Right atrium auricular region (tissue), 2 donors: ENCODE data around the gene KLHL42. TPM values are rescaled to one million over a fixed set of nuclear protein-coding genes. Genes with fewer than 3 reads are reported as not detected.

Source experiments
- DNase-seq: peaks from one replicate; pipeline ENCODE4 v3.0.0-alpha.2; 2019; ENCODE audit warnings: low spot score
- H3K27ac ChIP-seq, 2 donors: fragments of 200-600 bp; sonication (generic); 1 replicate in 1 of 2; 2 replicates in 1 of 2; pipeline ENCODE4 v1.5.1; 2016 to 2019
- H3K27me3 ChIP-seq, 2 donors: fragments of 200-600 bp; sonication (generic); one replicate each; pipeline versions ENCODE4 v1.5.1 to v1.6.0; 2017 to 2019
- H3K36me3 ChIP-seq: fragments of 200-600 bp; sonication (generic); one replicate; pipeline ENCODE4 v1.5.1; 2016
- H3K4me1 ChIP-seq, 2 donors: fragments of 200-600 bp; sonication (generic); one replicate each; pipeline versions ENCODE4 v1.5.1 to v1.6.0; 2017 to 2019
- H3K4me3 ChIP-seq, 2 donors: fragments of 200-600 bp; sonication (generic); 1 replicate in 1 of 2; 2 replicates in 1 of 2; pipeline ENCODE4 v1.5.1; 2017 to 2019; ENCODE audit warnings: mild to moderate bottlenecking in 1 of 2, moderate library complexity in 1 of 2
- H3K9me3 ChIP-seq, 2 donors: fragments of 200-600 bp; sonication (generic); one replicate each; pipeline ENCODE4 v1.5.1; 2019
- total RNA-seq, 2 donors: library from RNA; depleted of rRNA; stranded (reverse); fragments of >200 nt; gene quantifications; one replicate each; pipeline ENCODE4 v1.1.0, GENCODE V29; 2016
- TF ChIP-seq, protein P1 (sequence below), 2 donors: fragments of 200-600 bp; sonication (generic); IDR thresholded peaks; one replicate each; pipeline ENCODE4 v1.5.1; 2019; ENCODE audit warnings: antibody characterized with exemption in 2 of 2

The KLHL42 gene
- total RNA-seq, 2 donors from 2014 or later, result 6.7 to 11.4 TPM

DNA sequence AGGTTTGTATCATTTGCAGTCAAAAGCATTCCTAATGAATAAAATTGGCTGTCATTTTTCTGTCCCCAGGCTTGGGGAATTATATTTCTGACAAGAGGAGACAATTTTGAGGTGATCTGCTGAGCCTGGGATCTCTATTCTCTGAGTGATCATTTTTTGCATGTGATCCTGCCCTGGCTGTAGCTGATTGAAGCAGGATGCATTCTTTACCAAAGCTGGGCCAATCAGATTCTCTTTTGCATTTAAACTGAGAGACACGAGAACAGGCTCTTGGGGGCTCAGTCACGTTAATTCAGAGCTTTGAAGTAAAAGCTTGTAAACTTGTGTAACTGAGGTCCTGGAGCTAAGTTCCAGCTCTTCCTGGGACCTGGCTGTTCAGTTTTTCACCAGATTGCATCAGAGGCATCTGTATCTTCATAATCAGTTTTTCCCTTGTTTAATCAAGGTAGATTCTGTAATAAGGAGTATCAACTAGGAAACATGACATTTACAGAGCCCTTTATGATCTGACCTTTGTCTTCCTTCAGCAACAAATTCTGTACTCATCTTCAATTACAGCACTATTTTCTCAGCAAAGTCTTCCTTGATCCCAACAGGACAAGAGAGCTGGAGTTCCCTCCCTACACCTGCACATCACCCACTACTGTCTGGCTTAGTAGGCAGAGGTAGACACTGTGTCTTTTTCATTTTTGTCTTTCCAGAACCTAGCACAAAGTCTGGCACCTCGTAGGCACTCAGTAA, 35.0 kb downstream of the KLHL42 start:
- no peak overlapping the region for H3K4me3 ChIP-seq

GRCh38 chr12:27817766-27818165, 37.7 kb downstream of the KLHL42 start:
- H3K4me3 ChIP-seq, result no peak overlapping the region
- H3K9me3 ChIP-seq, result no peaks in the 10 kb centered on the region
- TF ChIP-seq, protein P1, sequence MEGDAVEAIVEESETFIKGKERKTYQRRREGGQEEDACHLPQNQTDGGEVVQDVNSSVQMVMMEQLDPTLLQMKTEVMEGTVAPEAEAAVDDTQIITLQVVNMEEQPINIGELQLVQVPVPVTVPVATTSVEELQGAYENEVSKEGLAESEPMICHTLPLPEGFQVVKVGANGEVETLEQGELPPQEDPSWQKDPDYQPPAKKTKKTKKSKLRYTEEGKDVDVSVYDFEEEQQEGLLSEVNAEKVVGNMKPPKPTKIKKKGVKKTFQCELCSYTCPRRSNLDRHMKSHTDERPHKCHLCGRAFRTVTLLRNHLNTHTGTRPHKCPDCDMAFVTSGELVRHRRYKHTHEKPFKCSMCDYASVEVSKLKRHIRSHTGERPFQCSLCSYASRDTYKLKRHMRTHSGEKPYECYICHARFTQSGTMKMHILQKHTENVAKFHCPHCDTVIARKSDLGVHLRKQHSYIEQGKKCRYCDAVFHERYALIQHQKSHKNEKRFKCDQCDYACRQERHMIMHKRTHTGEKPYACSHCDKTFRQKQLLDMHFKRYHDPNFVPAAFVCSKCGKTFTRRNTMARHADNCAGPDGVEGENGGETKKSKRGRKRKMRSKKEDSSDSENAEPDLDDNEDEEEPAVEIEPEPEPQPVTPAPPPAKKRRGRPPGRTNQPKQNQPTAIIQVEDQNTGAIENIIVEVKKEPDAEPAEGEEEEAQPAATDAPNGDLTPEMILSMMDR (IDR thresholded peaks at IDR 0.05), result no peak
- H3K27ac ChIP-seq, result no peak overlapping the region
- peaks cover 0 to 4% of the 10 kb centered on the region in 2 donors for H3K4me1 ChIP-seq
- H3K36me3 ChIP-seq, result no peaks in the 10 kb centered on the region
- no peaks in the 10 kb centered on the region for H3K27me3 ChIP-seq
- DNase-seq, result no peak

More for the DNA sequence above, 35.0 kb downstream of the KLHL42 start:
- Histone ChIP-seq H3K4me1 (no peaks in the 10 kb centered on the region), H3K36me3 (no peaks in the 10 kb centered on the region), H3K9me3 (no peaks in the 10 kb centered on the region), H3K27ac (no peak overlapping the region), H3K27me3 (no peaks in the 10 kb centered on the region)
- TF ChIP-seq, protein P1 (IDR thresholded peaks at IDR 0.05), result no peak
- DNase-seq, result no peak

DNA sequence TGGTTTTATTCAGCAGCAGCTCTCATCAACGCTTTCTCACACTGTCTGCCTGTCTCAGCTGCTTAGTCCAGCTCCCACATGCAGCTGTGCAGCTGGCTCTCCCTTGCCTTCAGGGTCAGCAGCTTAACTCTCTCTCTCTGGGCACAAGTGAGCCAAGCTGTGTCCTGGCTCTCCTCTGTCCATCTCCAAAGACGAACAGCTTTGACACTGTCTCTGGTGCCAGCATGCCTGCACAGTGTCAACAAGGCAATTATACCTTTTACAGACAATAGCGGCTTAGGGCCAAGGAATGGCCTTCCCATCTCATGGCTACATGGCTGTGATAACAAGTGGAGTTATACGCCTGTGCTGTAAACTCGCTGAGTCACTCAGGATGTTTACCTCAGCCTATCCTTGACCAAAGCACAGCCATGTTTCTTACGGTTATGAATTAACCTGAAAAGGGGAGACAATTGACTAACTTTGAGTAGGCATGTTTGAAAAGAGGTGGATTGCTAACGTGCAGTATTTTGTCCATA, 38.4 kb downstream of the KLHL42 start:
- no peak overlapping the region for H3K27ac ChIP-seq
- TF ChIP-seq, protein P1 (IDR thresholded peaks at IDR 0.05), result no peak
- no peaks in the 10 kb centered on the region for H3K27me3 ChIP-seq
- peaks cover 0 to 4% of the 10 kb centered on the region in 2 donors for H3K4me1 ChIP-seq
- H3K9me3 ChIP-seq, result no peaks in the 10 kb centered on the region
- H3K36me3 ChIP-seq, result no peaks in the 10 kb centered on the region
- DNase-seq, result no peak
- no peak overlapping the region for H3K4me3 ChIP-seq

GRCh38 chr12:27820564-27820963, 40.5 kb downstream of the KLHL42 start:
- no peak for DNase-seq
- no peaks in the 10 kb centered on the region for H3K27me3 ChIP-seq
- TF ChIP-seq, protein P1 (IDR thresholded peaks at IDR 0.05), result no peak
- H3K27ac ChIP-seq, result no peak overlapping the region
- H3K9me3 ChIP-seq, result no peaks in the 10 kb centered on the region
- H3K4me3 ChIP-seq, result no peak overlapping the region
- H3K36me3 ChIP-seq, result no peaks in the 10 kb centered on the region
- H3K4me1 ChIP-seq, result peaks cover 0 to 4% of the 10 kb centered on the region in 2 donors

DNA sequence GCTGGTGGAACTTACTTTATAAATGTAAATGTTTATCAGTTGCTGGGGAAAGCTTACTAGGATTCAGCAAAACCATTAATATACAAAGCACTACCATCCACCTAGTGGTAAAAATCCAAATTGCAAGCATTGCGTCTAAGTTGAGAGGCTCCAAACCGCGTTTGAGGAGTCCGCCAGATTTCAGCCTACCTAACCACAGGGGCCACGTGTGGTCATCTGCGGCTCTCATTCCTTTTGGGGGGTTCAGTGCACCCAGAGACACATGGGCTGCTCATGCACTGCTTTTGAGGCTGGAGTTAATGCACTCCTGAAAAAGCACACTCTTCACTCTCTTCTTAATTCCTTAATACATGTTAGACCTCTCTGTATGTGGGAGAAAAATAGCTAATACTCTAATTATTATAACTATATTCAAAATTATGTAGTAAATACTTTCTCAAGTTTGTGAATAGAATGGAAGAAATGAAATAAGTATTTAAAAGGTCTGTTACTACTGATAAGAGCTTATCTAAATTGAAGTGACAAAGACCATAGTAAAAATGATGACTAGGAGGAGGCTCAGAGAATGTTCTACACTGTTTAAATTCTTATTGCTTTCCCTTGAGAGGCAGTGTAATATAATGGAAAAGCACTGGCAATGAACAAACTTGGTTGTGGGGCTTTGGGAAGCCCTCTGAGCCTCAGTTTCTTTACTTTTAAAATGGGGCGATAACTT, 41.4 kb downstream of the KLHL42 start:
- no peak for DNase-seq

More for the DNA sequence above, 41.4 kb downstream of the KLHL42 start:
- peaks cover 0 to 4% of the 10 kb centered on the region in 2 donors for H3K4me1 ChIP-seq
- TF ChIP-seq, protein P1 (IDR thresholded peaks at IDR 0.05), result peak in 1 of 2 donors; percentile 92
- no peaks in the 10 kb centered on the region for H3K36me3 ChIP-seq
- no peak overlapping the region for H3K4me3 ChIP-seq
- no peaks in the 10 kb centered on the region for H3K9me3 ChIP-seq
- no peak overlapping the region for H3K27ac ChIP-seq
- H3K27me3 ChIP-seq, result no peaks in the 10 kb centered on the region
